ENCODE data around the gene HCRTR2. TPM values are rescaled to one million over a fixed set of nuclear protein-coding genes. Genes with fewer than 3 reads are reported as not detected.

Gene HCRTR2
- total and polyA plus RNA-seq, 2 donors from 2014 or later, result 0.34 TPM; not detected in 1

- Histone ChIP-seq H3K9ac (ENCODE audit: low read length in 3 of 3) (no peak overlapping the region), H3K36me3 (ENCODE audit: control insufficient read depth in 2 of 3, insufficient read depth in 3 of 3, low read length in 3 of 3) (no peaks in the 10 kb centered on the region), H3K4me1 (ENCODE audit: control insufficient read depth in 2 of 3, insufficient read depth in 2 of 3, low read depth in 1 of 3, low read length in 3 of 3) (no peaks in the 10 kb centered on the region), H3K27ac (ENCODE audit: low read depth in 2 of 2, low read length in 2 of 2) (no peak overlapping the region), H3K4me3 (ENCODE audit: low read length in 3 of 3) (no peak overlapping the region), H3K9me3 (ENCODE audit: control insufficient read depth in 2 of 3, insufficient read depth in 1 of 3, low read length in 3 of 3) (no peaks in the 10 kb centered on the region), H3K27me3 (ENCODE audit: control insufficient read depth, insufficient read depth, low read length) (no peaks in the 10 kb centered on the region)
- intact Hi-C loops (cut with DNase I), result no loop called here
- DNase-seq (no peak), FAIRE-seq (no peak)
- TF ChIP-seq, protein P1, sequence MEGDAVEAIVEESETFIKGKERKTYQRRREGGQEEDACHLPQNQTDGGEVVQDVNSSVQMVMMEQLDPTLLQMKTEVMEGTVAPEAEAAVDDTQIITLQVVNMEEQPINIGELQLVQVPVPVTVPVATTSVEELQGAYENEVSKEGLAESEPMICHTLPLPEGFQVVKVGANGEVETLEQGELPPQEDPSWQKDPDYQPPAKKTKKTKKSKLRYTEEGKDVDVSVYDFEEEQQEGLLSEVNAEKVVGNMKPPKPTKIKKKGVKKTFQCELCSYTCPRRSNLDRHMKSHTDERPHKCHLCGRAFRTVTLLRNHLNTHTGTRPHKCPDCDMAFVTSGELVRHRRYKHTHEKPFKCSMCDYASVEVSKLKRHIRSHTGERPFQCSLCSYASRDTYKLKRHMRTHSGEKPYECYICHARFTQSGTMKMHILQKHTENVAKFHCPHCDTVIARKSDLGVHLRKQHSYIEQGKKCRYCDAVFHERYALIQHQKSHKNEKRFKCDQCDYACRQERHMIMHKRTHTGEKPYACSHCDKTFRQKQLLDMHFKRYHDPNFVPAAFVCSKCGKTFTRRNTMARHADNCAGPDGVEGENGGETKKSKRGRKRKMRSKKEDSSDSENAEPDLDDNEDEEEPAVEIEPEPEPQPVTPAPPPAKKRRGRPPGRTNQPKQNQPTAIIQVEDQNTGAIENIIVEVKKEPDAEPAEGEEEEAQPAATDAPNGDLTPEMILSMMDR (IDR thresholded peaks at IDR 0.05; ENCODE audit: borderline replicate concordance, extremely low read depth, insufficient read depth), result no peak
Observed at GRCh38 chr6:55212156-55212555, 37.8 kb downstream of the HCRTR2 start.

DNA sequence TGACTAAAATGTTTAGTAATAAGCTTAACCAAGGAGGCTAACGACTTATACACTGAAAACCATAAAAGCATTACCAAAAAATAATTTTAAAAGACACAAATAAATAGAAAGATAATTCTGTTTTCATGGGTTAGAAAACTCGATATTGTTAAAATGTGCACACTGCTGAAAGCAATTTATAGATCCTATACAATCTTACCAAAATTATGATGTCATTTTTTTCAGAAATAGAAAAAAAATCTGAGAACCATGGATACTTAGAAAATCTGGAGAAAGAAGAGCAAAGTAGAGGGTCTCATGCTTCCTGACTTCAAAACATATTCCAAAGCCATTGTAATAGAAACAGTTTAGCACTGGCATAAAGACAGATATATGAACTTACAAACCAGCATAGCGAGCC lies 46.6 kb downstream of the HCRTR2 start:
- intact Hi-C loops (cut with DNase I), result no loop called here
- FAIRE-seq, result no peak

DNA sequence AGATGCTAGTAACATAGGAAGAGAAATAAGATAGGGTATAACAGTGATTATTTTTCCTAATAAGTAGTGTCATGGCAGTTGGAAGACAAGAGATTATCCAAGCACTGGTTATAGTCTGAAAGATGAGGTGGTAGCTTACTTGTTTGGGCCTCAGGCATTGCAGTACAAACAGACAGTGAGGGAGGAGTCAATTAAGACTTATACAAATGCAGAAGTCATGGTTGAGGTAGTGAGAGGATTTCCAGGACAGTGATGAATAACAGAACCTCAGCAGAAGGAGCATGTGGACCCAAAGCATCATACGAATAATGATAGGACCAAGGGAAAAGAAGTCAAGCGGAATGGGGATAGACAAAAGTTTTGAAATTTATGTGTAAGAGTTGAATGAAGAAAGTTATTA lies 53.5 kb downstream of the HCRTR2 start:
- Histone ChIP-seq H3K4me1 (ENCODE audit: control insufficient read depth in 2 of 3, insufficient read depth in 2 of 3, low read depth in 1 of 3, low read length in 3 of 3) (no peaks in the 10 kb centered on the region), H3K36me3 (ENCODE audit: control insufficient read depth in 2 of 3, insufficient read depth in 3 of 3, low read length in 3 of 3) (no peaks in the 10 kb centered on the region), H3K9ac (ENCODE audit: low read length in 3 of 3) (no peak overlapping the region), H3K9me3 (ENCODE audit: control insufficient read depth in 2 of 3, insufficient read depth in 1 of 3, low read length in 3 of 3) (no peaks in the 10 kb centered on the region), H3K4me3 (ENCODE audit: low read length in 3 of 3) (no peak overlapping the region), H3K27me3 (ENCODE audit: control insufficient read depth, insufficient read depth, low read length) (no peaks in the 10 kb centered on the region), H3K27ac (ENCODE audit: low read depth in 2 of 2, low read length in 2 of 2) (no peak overlapping the region)
- FAIRE-seq (no peak), DNase-seq (no peak)
- intact Hi-C loops (cut with DNase I), result no loop called here
- TF ChIP-seq, protein P1 (IDR thresholded peaks at IDR 0.05; ENCODE audit: borderline replicate concordance, extremely low read depth, insufficient read depth), result no peak

More for the DNA sequence above, 46.6 kb downstream of the HCRTR2 start:
- Histone ChIP-seq H3K36me3 (ENCODE audit: control insufficient read depth in 2 of 3, insufficient read depth in 3 of 3, low read length in 3 of 3) (no peaks in the 10 kb centered on the region), H3K4me1 (ENCODE audit: control insufficient read depth in 2 of 3, insufficient read depth in 2 of 3, low read depth in 1 of 3, low read length in 3 of 3) (no peaks in the 10 kb centered on the region), H3K9me3 (ENCODE audit: control insufficient read depth in 2 of 3, insufficient read depth in 1 of 3, low read length in 3 of 3) (no peaks in the 10 kb centered on the region), H3K4me3 (ENCODE audit: low read length in 3 of 3) (no peak overlapping the region), H3K27ac (ENCODE audit: low read depth in 2 of 2, low read length in 2 of 2) (no peak overlapping the region), H3K27me3 (ENCODE audit: control insufficient read depth, insufficient read depth, low read length) (no peaks in the 10 kb centered on the region), H3K9ac (ENCODE audit: low read length in 3 of 3) (no peak overlapping the region)
- DNase-seq, result no peak
- TF ChIP-seq, protein P1 (IDR thresholded peaks at IDR 0.05; ENCODE audit: borderline replicate concordance, extremely low read depth, insufficient read depth), result no peak

DNA sequence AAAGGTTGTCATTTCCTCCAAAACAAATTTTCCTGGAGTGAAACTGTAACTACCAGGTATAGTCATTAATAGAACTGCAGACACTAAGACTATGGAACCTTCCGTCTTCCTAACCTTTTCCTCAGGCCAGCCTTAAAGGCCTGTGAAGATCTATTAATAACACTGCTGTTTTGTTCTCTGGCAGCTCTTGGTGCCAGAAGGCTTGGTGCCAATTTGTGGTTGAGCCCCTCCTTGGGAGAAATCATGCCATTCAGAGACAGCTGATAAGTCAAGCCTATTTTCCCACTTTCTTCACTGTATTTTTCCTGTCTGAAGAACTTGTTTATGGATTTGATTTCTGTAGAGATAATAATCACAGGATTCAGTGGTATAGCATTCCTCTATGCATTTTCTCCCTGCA lies 64.8 kb downstream of the HCRTR2 start:
- H3K9me3 ChIP-seq (ENCODE audit: control insufficient read depth in 2 of 3, insufficient read depth in 1 of 3, low read length in 3 of 3), result no peaks in the 10 kb centered on the region
- FAIRE-seq, result no peak
- no peak overlapping the region for H3K4me3 ChIP-seq (ENCODE audit: low read length in 3 of 3)
- no peak overlapping the region for H3K9ac ChIP-seq (ENCODE audit: low read length in 3 of 3)
- DNase-seq, result no peak
- intact Hi-C loops (cut with DNase I), result no loop called here
- TF ChIP-seq, protein P1 (IDR thresholded peaks at IDR 0.05; ENCODE audit: borderline replicate concordance, extremely low read depth, insufficient read depth), result no peak
- no peak overlapping the region for H3K27ac ChIP-seq (ENCODE audit: low read depth in 2 of 2, low read length in 2 of 2)
- no peaks in the 10 kb centered on the region for H3K27me3 ChIP-seq (ENCODE audit: control insufficient read depth, insufficient read depth, low read length)
- no peaks in the 10 kb centered on the region for H3K36me3 ChIP-seq (ENCODE audit: control insufficient read depth in 2 of 3, insufficient read depth in 3 of 3, low read length in 3 of 3)
- H3K4me1 ChIP-seq (ENCODE audit: control insufficient read depth in 2 of 3, insufficient read depth in 2 of 3, low read depth in 1 of 3, low read length in 3 of 3), result no peaks in the 10 kb centered on the region
